ENCODE data around the gene OSBPL7.

The OSBPL7 gene

GRCh38 chr17:47807421-47807820 is 14.2 kb downstream of the OSBPL7 start:
- no peak for DNase-seq (ENCODE audit: low read depth in 1 of 2, low spot score in 1 of 2)

- DNase-seq (ENCODE audit: low read depth in 1 of 2, low spot score in 1 of 2): no peak
These were observed 14.7 kb downstream of the OSBPL7 start for GRCh38 chr17:47806913-47807255.

GRCh38 chr17:47806026-47806912 is 15.3 kb downstream of the OSBPL7 start:
- DNase-seq (ENCODE audit: low read depth in 1 of 2, low spot score in 1 of 2): no peak

- no peak for DNase-seq (ENCODE audit: low read depth in 1 of 2, low spot score in 1 of 2)
These were observed 17.1 kb downstream of the OSBPL7 start for GRCh38 chr17:47804461-47804860.

- no peak for DNase-seq (ENCODE audit: low read depth in 1 of 2, low spot score in 1 of 2)
These were observed 17.8 kb downstream of the OSBPL7 start for GRCh38 chr17:47803751-47804150.

GRCh38 chr17:47803201-47803600 is 18.4 kb downstream of the OSBPL7 start:
- DNase-seq (ENCODE audit: low read depth in 1 of 2, low spot score in 1 of 2): no peak

- DNase-seq (ENCODE audit: low read depth in 1 of 2, low spot score in 1 of 2): peak; percentile 31 to 53
These were observed 19.1 kb downstream of the OSBPL7 start for GRCh38 chr17:47802341-47803022.

- DNase-seq (ENCODE audit: low read depth in 1 of 2, low spot score in 1 of 2): no peak
These were observed 19.7 kb downstream of the OSBPL7 start for GRCh38 chr17:47801906-47802305.

GRCh38 chr17:47801176-47801765 is 20.3 kb downstream of the OSBPL7 start:
- no peak for DNase-seq (ENCODE audit: low read depth in 1 of 2, low spot score in 1 of 2)

- DNase-seq (ENCODE audit: low read depth in 1 of 2, low spot score in 1 of 2): no peak
These were observed 20.9 kb downstream of the OSBPL7 start for GRCh38 chr17:47800686-47801085.

- no peak for DNase-seq (ENCODE audit: low read depth in 1 of 2, low spot score in 1 of 2)
These were observed 23.8 kb downstream of the OSBPL7 start for GRCh38 chr17:47797797-47798196.

- DNase-seq (ENCODE audit: low read depth in 1 of 2, low spot score in 1 of 2): no peak
These were observed 28.6 kb downstream of the OSBPL7 start for GRCh38 chr17:47792979-47793378.

- DNase-seq (ENCODE audit: low read depth in 1 of 2, low spot score in 1 of 2): no peak
These were observed 29.1 kb downstream of the OSBPL7 start for GRCh38 chr17:47792457-47792856.

GRCh38 chr17:47791025-47791424 is 30.6 kb downstream of the OSBPL7 start:
- no peak for DNase-seq (ENCODE audit: low read depth in 1 of 2, low spot score in 1 of 2)

GRCh38 chr17:47789611-47790561 is 31.7 kb downstream of the OSBPL7 start:
- peak; percentile 21 to 25 for DNase-seq (ENCODE audit: low read depth in 1 of 2, low spot score in 1 of 2)

- no peak for DNase-seq (ENCODE audit: low read depth in 1 of 2, low spot score in 1 of 2)
These were observed 36.0 kb downstream of the OSBPL7 start for GRCh38 chr17:47785538-47786123.

GRCh38 chr17:47781397-47781796 is 40.2 kb downstream of the OSBPL7 start:
- no peak for DNase-seq (ENCODE audit: low read depth in 1 of 2, low spot score in 1 of 2)

- no peak for DNase-seq (ENCODE audit: low read depth in 1 of 2, low spot score in 1 of 2)
These were observed 43.4 kb downstream of the OSBPL7 start for GRCh38 chr17:47778184-47778635.

GRCh38 chr17:47776330-47777197 is 45.0 kb downstream of the OSBPL7 start:
- peak in 1 of 2 donors; percentile 33 for DNase-seq (ENCODE audit: low read depth in 1 of 2, low spot score in 1 of 2)
